CD4-positive, alpha-beta T cell treated with Interleukin-6 for 4 hours (primary cell): Measurements from ENCODE around the gene SHOX.

Experiments
- DNase-seq: peaks from one replicate; pipeline ENCODE4 v3.0.0-alpha.2; 2020; ENCODE audit warnings: mixed read lengths

Gene SHOX

DNA sequence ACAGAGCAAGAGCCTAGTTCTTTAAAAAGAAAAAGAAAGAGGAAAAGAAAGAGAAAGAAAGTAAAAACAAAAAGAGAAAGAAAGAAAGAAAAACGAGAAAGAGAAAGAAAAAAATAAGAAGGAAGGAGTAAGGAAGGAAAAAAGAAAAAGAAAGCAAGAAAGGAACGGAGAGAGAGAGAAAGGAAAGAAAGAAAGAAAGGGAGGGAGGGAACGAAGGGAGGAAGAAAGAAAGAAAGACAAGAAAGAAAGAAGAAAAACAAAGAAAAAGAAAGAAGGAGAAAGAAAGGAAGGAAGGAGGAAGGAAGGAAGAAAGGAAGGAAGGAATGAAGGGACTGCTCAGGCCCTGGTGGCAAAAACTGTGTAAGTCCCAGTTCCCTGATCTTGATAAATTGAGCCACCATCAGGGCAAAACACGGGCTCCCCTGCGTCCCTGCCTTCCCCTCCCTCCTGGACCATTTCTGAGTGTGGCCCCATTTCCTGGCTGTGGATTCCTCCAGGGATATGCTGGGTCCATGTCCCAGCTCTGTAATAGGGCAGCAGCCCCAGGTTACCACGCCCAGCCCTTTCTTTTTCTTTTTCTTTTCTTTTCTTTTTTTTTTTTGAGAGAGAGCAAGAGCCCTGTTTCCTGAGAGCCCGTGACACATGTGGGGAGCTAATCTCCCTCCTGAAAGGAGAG is 44.8 kb downstream of the SHOX start:
- no peak for DNase-seq

DNA sequence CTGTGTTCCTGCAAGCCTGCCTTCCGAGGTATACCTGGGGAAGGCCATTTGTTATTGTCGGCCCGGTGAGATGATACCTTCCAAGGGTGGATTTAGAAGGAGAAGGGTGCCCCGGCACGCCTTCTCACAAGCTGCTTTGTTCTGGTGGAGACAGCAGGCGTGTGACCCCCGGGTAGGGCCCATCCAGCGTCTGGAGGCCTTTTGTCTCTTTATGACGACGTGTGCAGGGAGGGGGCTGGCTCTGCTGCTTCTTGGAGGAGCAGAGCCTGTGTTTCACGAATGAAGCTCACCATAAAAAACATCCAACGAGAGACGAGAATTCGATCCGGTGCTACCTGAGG is 45.3 kb downstream of the SHOX start:
- no peak for DNase-seq

DNA sequence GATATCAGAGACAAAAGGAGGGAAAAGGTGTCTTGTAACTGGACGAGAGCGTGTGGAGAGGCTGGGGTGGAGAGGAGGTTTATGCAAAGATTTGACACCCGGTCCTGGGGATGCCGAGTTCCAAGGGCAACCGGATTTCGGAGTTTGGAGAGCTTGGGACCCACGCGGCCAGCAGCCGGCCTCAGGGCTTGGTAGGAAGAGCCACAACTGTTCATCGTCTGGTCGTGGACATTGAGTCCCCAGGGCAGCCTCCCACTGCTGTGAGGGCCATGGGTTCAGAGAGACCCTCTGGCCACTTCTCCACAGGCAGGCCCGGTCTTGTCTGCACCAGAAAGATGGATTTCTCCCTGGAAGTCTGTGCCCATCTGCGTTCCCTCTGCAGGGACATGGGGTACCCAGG is 46.8 kb downstream of the SHOX start:
- no peak for DNase-seq

DNA sequence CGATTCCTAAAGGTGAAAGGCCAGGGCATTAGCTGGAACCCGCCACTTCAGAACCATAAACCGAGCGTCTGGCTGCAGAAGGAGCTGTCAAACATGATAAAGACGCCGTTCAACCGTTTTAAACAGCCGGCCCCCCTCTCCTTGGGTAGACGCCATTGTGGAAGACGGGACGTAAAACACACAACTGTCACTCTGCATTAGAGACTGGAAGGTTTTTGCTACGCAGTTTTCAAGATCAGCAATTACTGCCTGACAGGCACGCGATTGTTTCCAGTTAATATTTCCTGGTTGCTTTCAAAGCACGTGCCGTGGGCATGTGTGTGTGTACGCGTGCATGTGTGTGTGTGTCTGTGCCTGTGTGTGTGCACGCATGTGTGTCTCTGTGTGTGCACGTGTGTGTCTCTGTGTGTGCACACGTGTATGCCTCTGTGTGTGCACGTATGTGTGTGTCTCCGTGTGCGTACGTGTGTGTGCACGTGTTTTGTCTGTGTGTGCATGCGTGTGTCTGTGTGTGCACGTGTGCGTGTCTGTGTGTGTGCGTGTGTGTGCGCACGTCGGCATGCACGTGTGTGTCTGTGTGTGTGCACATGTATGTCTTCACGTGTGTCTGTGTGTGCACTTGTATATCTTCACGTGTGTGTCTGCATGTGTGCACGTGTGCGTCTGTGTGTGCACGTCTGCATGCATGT is 48.8 kb downstream of the SHOX start:
- DNase-seq, result no peak

DNA sequence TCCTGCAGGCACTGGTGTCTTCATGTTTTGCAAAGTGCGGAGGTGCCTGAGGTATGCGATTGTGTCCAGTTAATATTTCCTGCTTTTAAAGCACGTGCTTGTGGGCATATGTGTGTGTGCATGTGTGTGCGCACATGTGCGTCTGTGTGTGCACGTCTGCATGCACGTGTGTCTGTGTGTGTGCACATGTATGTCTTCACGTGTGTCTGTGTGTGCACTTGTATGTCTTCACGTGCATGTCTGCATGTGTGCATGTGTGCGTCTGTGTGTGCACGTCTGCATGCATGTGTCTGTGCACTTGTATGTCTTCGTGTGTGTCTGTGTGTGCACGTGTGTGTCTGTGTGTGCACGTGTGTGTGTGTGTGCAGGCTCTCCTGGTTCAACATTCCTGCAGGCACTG is 49.5 kb downstream of the SHOX start:
- no peak for DNase-seq

DNA sequence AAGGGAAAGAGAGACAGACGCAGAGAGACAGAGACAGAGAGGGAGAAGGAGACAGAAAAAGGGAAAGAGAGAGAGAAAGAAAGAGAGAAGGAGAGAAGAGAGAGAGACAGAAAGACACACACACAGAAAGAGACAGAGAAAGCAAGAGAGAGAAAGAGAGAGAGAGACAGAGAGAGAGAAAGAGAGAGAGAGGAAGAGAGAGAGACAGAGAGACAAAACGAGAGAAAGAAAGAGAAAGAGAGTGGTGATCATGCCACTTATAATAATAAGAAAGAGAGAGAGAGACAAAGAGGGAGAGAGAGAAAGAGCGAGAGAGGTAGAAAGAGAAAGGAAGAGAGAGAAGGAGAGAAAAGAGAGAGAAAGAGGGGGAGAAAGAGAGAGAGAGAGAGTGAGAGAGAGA is 51.4 kb downstream of the SHOX start:
- DNase-seq, result no peak

DNA sequence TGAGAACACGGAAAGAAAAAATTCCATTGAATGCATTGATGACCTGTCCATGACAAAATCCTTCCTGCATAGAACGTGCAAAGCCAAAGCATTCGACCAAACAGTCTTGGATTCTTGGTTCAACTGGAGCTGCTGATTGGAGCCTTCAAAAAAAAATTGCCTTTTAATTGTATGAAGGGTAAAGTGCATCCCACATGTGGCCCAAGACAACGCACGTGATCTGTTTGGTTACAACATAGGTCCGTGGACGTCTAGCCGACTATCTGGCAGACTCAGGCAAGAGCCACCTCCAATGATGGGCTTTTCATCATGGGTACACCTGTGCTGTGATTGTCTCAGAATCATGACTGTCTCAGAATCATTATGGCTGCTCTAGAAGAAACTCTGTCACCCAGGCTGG is 52.3 kb downstream of the SHOX start:
- DNase-seq, result no peak

DNA sequence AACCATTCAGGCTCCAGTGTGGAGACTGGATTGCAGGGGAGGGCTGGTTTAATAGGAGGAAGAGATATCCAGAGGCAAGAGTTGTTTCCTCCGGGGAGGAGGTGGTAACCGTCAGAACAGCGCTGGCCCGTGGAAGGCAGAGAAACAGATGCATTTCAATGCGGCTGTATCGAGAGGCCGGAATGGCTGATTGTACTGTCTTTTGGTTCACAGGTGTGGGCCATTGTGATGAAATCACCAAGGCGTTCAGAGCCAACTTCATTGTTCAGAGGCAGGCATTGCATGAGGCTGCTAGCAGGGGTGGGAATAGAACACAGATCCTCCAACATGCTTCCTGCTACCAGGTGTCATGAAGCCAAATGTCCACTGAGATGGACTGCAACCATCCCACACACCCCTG is 53.0 kb downstream of the SHOX start:
- no peak for DNase-seq

DNA sequence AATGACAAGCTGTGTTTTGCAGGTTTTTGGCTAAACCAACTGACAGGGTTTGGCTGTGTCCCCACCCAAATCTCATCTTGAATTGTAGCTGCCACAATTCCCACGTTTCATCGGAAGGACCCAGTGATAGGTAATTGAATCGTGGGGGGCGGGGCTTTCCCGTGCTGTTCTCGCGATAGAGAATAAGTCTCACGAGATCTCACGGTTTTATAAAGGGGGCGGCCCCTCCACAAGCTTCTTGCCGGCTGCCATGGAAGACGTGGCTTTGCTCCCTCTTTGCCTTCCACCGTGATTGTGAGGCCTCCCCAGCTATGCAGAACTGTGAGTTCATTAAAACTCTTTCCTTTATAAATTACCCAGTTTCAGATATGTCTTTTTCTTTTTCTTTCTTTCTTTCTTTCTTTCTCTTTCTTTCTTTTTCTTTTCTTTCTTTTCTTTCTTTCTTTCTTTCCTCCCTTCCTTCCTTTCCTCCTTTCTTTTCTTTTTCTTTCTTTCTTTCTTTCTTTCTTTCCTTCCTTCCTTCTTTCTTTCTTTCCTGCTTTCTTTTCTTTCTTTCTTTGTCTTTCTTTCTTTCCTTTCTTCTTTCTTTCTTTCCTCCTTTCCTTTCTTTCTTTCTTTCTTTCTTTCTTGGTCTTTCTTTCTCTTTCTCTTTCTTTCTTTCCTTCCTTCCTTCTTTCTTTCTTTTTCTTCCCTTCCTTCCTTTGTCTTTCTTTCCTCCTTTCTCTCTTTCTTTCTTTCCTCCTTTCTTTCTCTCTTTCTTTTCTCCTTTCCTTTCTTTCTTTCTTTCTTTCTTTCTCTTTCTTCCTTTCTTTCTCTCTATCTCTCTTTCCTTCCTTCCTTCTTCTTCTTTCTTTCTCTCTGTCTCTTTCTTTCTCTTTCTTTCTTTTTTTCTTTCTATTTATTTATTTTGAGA is 54.8 kb downstream of the SHOX start:
- DNase-seq, result no peak

DNA sequence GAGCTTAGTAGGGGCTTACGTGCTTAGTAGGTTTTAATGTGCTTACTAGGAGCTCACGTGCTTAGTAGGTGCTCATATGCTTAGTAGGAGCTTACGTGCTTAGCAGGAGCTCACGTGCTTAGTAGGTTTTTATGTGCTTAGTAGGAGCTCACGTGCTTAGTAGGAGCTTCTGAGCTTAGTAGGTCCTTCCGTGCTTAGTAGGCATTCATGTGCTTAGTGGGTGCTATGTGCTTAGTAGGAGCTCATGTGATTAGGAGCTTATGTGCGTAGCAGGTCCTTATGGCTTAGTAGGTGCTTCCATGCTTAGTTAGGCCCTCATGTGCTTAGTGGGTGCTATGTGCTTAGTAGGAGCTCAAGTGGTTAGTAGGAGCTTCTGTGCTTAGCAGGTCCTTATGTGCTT is 59.4 kb downstream of the SHOX start:
- DNase-seq, result no peak

DNA sequence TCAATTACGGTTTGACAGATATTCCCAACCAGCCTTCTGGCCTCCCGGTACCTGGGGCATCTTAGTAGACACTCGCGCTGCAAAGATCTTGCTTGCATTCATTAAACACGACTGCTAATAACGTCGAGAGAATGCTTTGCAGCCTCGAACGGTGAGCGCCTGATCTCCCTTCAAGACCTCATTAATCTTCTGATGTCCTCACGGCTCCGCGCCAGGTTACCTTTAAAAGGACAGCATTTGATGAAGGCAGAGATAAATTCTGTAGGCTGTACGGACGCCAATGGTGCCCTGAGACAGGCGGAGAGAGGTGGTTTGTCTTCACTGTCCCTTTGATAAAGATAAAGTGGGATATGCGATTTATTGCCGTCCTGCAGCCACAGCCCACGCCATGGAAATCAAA is 64.2 kb downstream of the SHOX start:
- no peak for DNase-seq

DNA sequence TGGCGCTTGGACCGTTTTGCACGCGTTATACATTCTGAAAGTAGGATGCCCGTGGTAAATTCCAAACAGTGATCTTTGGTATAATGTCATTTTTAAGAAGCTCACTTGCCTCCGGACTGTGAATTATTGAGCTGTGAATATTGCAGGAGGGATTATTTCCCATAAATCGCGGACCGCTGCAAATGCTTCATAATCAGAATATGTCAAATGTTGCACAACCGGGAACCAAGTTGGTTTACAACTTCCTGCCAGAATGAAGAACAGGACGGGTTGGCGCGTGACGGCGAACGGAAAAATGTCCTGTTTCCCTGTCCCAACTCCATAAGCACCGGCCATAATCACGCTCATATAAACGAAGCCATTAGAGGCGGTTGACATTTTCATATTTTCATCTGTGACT is 67.6 kb downstream of the SHOX start:
- DNase-seq, result no peak

DNA sequence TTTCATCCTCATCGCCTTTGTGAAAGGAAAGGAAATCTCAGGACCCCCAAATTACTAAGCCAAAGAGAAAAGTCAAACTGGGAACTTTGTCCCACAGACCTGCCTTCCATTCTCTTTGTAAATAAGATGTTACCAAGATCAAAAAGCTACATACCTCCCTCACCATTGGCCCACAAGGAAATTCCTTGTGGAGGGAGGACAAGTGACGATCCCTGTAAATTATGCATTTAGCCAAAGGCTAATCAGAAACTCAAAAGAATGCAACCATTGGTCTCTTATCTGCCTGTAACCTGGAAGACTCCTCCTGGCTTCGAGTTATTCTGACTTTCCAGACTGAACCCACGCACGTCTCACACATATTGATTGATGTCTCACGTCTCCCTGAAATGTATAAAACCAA is 70.3 kb downstream of the SHOX start:
- no peak for DNase-seq

DNA sequence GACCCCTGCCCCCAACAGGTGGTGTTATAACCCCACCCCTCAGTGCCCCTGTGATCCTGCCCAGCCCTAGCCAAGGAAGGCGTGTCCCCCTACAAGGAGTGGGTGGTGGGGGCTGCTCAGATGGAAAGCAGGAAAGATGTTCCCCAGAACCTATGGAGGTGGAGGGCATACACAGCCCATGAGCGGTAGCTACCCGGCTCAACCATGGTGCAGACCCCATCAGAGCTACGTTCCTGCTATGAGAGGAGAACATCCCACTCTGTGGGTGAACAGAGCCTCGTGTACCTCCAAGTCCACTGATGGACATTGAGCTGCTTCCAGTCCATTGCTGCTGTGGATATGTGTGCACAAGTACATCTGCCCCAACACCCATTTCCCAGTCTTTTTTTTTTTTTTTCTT is 71.1 kb downstream of the SHOX start:
- DNase-seq, result no peak

DNA sequence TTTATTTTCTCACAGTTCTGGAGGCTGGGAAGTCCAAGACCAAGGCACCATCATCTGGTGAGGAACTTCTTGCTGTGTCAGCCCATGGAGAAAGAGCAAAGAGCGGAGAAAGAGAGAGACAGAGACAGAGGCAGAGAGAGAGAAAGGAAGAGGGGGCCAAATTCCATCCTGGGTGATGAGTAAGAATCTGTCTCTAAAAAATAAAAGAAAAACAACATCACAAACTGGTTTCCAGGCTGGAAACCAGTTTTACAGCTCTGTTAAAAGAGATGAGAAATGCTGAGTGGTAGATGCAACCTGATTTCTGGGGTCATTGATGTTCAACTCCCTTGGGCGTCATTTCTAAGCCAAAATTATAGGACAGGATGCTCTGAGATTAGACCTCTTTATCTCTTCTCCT is 72.9 kb downstream of the SHOX start:
- no peak for DNase-seq

DNA sequence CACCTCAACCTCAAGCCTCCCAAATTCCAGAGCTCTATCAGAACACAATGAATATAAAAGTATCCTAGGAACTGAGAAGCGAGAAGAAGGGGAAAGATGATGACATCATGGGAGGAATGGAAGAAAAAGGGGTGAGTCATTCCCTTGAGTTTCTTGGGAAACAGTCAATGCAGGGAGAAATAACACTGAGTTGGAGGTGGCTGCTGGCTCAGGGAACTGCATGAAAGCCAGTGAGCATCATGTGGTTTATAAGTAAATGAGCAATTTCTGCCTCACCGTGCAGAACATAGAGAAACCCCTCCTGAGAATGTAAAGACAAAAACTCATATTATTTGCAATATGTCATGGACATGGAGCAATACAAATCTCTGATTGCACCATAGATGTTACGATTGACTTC is 73.3 kb downstream of the SHOX start:
- no peak for DNase-seq
